Hair follicle dermal papilla cell (primary cell): Measurements from ENCODE around the gene MAGEB2. TPM values are rescaled to one million over a fixed set of nuclear protein-coding genes. Genes with fewer than 3 reads are reported as not detected.

Experiments
- total RNA-seq: library from RNA; depleted of rRNA; stranded (reverse); fragments of >200 nt; gene quantifications from 2 replicates; pipeline ENCODE4 v1.2.3, GENCODE V29; 2012

MAGEB2 gene
- not detected in 2 replicates for total RNA-seq

GRCh38 chrX:30215357-30215843 lies at the start of gene MAGEB2:
TSS of gene MAGEB2 (plus strand) at chrX:30215563. CDS start at chrX:30218581, 3,018 bp downstream.

DNA sequence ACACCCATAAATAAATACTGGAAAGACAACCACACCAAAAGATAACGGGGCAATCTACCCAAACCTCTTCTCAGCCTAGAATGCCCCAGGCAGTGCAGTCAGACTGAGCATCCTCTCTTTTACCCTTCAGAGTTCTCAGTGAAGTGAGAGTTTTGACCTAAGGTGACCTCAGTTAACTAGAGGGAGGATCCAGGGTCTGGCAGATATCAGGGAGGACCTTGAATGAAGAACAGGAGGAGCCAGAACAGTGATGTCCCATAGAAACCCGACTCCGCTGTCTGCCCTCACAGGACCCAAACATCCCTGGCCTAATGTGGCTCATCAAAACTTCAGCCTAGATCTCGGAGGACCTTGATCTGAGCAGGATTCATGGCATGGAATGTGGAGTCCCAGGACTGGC lies 15.0 kb downstream of the MAGEB2 start, which contains the start of gene MAGEB3:
Gene MAGEB3, plus strand, starts transcription at position 263 of the 400 bp plus-strand sequence. CDS start 5,268 bp downstream, outside the sequence.

DNA sequence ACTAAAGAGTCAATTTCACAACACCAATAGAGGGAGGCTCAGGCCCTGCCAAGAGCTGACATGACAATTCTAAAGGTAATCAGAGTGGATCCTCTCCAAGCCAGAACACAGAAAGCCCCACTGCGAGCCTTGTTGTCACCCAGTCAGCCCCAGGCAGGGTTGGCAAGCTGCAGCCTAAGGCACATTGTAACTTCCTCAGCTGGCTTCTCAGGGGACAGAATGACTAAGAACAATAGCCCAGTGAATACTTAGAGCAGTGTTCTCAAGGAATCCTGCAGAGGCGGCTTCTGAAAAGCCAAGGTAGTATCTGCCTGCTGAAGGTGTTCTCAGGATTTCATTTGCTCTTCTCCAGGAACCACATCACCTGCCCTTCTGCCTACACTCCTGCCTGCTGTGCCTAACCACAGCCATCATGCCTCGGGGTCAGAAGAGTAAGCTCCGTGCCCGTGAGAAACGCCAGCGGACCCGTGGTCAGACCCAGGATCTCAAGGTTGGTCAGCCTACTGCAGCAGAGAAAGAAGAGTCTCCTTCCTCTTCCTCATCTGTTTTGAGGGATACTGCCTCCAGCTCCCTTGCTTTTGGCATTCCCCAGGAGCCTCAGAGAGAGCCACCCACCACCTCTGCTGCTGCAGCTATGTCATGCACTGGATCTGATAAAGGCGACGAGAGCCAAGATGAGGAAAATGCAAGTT lies 26.5 kb downstream of the MAGEB2 start, which contains the start of gene MAGEB4:
Gene MAGEB4, plus strand, starts transcription at position 277 of the 692 bp plus-strand sequence. Its CDS starts 136 bp downstream, at position 413.

GRCh38 chrX:30246769-30247489 lies 31.6 kb downstream of the MAGEB2 start, which contains the start of gene MAGEB1:
TSS of gene MAGEB1 (plus strand) at chrX:30247146. CDS start at chrX:30250494, 3,348 bp downstream.

Other genes with a start within 250 kb of the MAGEB2 start
- gene MAGEB3, start 15.1 kb downstream of the MAGEB2 start, total RNA-seq, result not detected in 2 replicates
- gene MAGEB4, start 26.4 kb downstream of the MAGEB2 start, total RNA-seq, result not detected in 2 replicates
- gene MAGEB1, start 31.6 kb downstream of the MAGEB2 start, total RNA-seq, result not detected in 2 replicates
- 0.81 TPM in 1 of 2 replicates, not detected in the other for gene NR0B1, start 93.8 kb downstream of the MAGEB2 start, total RNA-seq